Measurements from ENCODE around the gene TSPO2. TPM values are rescaled to one million over a fixed set of nuclear protein-coding genes. Genes with fewer than 3 reads are reported as not detected.

TSPO2 gene
- total and polyA plus RNA-seq, 2 of the 8 experiments (the other 6 are each of a cell fraction or from before 2014, with no cell fraction given) = not detected

- TF ChIP-seq USF2 (IDR thresholded peaks at IDR 0.05; ENCODE audit: low read length) (no peak), KDM4A (IDR thresholded peaks at IDR 0.05; ENCODE audit: low read depth, low read length, severe bottlenecking) (no peak)
These were observed 8.5 kb upstream of the TSPO2 start (continued) for GRCh38 chr6:41033776-41034175.

Data from H1 (cell line).